ENCODE measurements around the gene IRX3.
"Not testable (repeated sequence)": the region's sequence is repeated elsewhere in the genome, so short reads cannot be mapped to it uniquely, and the experiment has no call there.

The IRX3 gene

GRCh38 chr16:54273566-54273965 is 13.0 kb downstream of the IRX3 start:
- no peak for DNase-seq

GRCh38 chr16:54270711-54271110 is 15.9 kb downstream of the IRX3 start:
- DNase-seq: no peak

- DNase-seq: no peak
These were observed 17.1 kb downstream of the IRX3 start for GRCh38 chr16:54269461-54269860.

- DNase-seq: no peak
These were observed 17.8 kb downstream of the IRX3 start for GRCh38 chr16:54268766-54269165.

- no peak for DNase-seq
These were observed 18.2 kb downstream of the IRX3 start for GRCh38 chr16:54268340-54268739.

- DNase-seq: no peak
These were observed 20.1 kb downstream of the IRX3 start for GRCh38 chr16:54266363-54266955.

- no peak for DNase-seq
These were observed 20.9 kb downstream of the IRX3 start for GRCh38 chr16:54265575-54266107.

- DNase-seq: no peak
These were observed 33.5 kb downstream of the IRX3 start for GRCh38 chr16:54253118-54253517.

- no peak for DNase-seq
These were observed 37.5 kb downstream of the IRX3 start for GRCh38 chr16:54248863-54249710.

GRCh38 chr16:54247705-54248104 is 38.9 kb downstream of the IRX3 start:
- DNase-seq: not testable (repeated sequence)

- no peak for DNase-seq
These were observed 40.1 kb downstream of the IRX3 start for GRCh38 chr16:54246454-54246821.

GRCh38 chr16:54245788-54246453 is 40.7 kb downstream of the IRX3 start:
- no peak for DNase-seq

GRCh38 chr16:54244061-54244886 is 42.3 kb downstream of the IRX3 start:
- DNase-seq: no peak

- DNase-seq: no peak
These were observed 43.4 kb downstream of the IRX3 start for GRCh38 chr16:54243202-54243601.

- DNase-seq: no peak
These were observed 44.4 kb downstream of the IRX3 start for GRCh38 chr16:54242199-54242598.

- no peak for DNase-seq
These were observed 45.1 kb downstream of the IRX3 start for GRCh38 chr16:54241525-54241924.

- DNase-seq: no peak
These were observed 46.1 kb downstream of the IRX3 start for GRCh38 chr16:54240271-54241129.

- DNase-seq: no peak
These were observed 47.1 kb downstream of the IRX3 start for GRCh38 chr16:54239456-54239855.

- no peak for DNase-seq
These were observed 49.8 kb downstream of the IRX3 start for GRCh38 chr16:54236773-54237172.

- DNase-seq: no peak
These were observed 53.0 kb downstream of the IRX3 start for GRCh38 chr16:54233615-54234014.

All from SHP77 treated with DMSO at 0.1 percent for 48 hours (cell line).